GM21576 (cell line): ENCODE measurements around the gene POM121.
A peak's percentile ranks its signal among the peaks of the same experiment; 100 is the strongest.
"Not testable (repeated sequence)": the region's sequence is repeated elsewhere in the genome, so short reads cannot be mapped to it uniquely, and the experiment has no call there.

Experiments used
- ATAC-seq: cut with Tn5 transposase; IDR thresholded peaks from one replicate; pipeline ENCODE4 v1.9.1; 2021; ENCODE audit warnings: mild to moderate bottlenecking, moderate library complexity; ENCODE audit not compliant: unreplicated experiment

Gene POM121

GRCh38 chr7:72949276-72949675 is 24.4 kb downstream of the POM121 start:
- ATAC-seq = not testable (repeated sequence)

GRCh38 chr7:72949686-72950085 is 24.8 kb downstream of the POM121 start:
- ATAC-seq = not testable (repeated sequence)

- not testable (repeated sequence) for ATAC-seq
These were observed 25.5 kb downstream of the POM121 start for GRCh38 chr7:72950432-72950831.

GRCh38 chr7:72953901-72954562 is 29.1 kb downstream of the POM121 start:
- peak; percentile 45 for ATAC-seq

DNA sequence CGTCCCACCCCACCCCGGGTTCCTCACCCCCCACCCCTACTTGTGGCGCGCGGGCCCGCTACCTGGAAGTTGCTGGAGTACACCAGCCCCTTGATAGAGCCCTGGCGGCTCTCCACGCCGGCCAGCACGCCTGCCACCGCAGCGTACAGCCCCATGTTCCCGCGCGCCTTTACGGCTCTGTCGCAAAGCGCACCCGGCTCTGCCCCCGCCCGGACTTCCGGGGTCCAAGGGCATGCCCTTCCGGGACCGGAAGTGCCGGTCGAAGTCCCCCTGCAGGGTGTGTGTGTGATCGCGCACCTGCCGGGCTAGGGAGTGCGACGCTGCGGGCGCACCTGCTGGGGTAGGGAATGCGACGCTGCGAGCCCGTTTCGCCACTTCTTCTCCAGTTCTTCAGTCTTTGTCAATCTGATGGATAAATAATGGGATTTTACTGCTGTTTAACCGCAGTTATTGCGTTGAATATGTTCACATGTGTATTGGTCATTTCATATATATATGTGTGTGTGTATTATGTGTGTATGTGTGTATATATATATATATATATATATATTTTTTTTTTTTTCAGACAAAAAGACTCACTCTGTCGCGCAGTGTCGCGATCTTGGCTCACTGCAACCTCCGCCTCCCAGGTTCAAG is 29.8 kb downstream of the POM121 start:
- ATAC-seq = peak; percentile 86

DNA sequence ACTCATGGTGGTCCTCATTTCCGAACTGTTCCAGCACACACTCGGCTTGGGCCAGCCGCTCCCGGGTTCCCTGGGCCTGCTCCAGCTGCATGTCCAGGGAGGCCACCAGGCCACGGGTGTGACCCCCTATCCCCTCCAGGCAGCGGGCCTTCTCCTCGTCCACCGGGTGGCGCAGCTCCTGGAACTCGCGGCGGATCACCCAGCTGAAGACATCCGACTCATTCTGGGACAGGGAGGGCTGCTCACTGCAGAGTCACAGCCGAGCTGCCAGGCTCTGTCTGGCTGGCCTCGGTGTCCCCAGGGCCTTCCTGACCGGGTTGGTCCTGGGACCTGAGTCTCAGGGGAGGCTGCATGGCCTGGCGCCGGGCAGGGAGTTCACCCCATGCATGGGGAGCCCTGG is 35.1 kb downstream of the POM121 start:
- not testable (repeated sequence) for ATAC-seq

GRCh38 chr7:72960626-72961345 is 35.9 kb downstream of the POM121 start:
- not testable (repeated sequence) for ATAC-seq

- ATAC-seq = not testable (repeated sequence)
These were observed 36.4 kb downstream of the POM121 start for GRCh38 chr7:72961346-72961650.

GRCh38 chr7:72963056-72963455 is 38.2 kb downstream of the POM121 start:
- not testable (repeated sequence) for ATAC-seq

DNA sequence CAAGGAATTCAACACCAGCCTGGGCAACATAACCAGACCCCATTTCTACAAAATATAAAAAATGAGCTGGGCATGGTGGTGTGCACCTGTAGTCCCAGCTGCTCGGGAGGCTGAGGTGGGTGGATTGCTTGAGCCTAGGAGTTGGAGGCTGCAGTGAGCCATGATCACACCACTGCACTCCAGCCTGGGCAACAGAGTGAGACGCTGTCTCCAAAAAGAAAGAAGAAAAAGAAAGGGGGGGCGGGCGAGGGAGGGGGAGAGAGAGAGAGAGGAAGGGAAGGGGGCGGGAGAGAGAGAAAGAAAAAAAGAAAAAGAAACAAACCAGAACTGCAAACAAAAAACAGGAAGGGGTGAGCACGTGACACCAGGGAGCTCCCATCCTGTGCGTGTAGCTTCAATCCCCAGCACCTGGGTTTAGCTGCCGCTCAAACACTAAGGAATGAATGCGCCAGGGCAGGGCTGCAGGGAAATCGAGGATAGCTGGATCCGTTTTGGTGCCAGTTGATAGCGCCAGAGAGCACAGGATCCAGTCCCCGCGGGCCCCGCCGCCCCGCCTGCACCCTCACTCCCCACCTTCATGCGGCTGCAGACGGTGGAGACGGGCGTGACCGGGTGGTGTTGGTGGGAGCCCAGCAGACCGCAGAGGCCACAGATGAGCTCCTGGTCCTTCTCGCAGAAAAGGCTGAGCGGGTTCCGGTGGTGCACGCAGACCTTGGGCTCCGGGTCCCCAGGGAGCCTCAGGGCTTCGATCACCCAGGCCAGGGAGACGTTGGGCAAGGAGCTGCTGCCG is 40.5 kb downstream of the POM121 start:
- ATAC-seq = peak; percentile 49

DNA sequence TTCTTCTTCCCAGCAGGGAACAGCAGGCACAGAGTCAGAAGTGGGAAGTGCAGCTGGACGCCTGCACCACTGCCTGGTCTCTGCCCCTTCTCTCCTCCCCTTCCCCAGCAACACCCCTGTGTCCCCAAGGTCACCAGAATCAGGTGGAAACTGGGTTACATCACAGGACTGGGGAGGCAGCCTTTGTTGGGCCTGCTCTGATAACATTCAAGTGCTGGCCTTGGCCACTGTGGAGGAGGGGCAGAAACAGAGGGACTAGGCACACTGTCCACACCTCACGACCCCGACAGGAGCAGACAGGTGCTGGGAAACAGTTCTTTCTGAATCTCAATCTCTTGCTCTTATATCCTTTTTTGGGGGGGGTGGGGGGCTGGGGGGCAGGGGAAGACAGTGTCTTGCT is 42.0 kb downstream of the POM121 start:
- ATAC-seq = not testable (repeated sequence)

DNA sequence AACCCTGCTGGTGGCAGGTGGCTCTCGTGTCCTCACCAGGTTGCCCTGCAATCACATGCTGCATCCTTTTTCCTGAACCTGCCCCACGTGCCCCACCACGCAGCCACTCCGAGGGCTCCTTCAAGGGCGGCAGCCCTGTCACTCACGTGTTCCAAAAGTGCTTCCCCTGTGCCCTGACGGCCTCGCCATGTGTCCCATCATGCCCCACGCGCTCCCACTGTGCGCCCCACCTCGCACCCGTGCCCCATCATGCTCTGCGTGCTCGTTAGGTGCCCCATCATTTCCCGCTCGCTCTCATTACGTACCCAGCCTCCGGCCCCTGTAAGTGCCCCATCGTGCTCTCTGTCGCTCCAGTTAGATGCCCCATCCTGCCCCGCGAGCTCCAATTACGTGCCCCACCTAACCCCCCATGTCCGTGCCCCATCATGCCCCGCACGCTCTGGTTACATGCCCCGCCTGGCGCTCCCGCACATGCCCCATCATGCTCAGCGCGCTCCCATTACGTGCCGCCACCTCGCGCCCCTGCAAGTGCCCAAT is 44.2 kb downstream of the POM121 start, which contains the start of gene TRIM74:
Gene TRIM74 (minus strand): TSS at position 487 of the 537 bp plus-strand sequence. CDS start 3,309 bp downstream, outside the sequence.
- ATAC-seq = not testable (repeated sequence)

DNA sequence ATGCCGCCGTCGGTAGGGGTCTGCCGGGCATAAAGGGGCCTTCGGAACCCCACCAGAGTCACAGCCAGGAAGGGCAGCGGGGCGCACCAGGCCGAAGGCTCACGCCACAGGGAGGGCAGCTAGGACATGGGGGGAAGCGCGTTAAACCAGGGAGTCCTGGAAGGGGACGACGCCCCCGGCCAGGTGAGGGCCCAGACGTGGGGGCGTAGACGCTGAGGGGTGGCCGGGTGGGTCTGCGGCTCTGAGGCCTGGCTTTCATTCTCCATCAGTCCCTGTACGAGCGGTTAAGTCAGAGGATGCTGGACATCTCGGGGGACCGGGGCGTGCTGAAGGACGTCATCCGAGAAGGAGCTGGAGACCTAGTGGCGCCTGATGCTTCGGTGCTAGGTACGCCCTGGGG is 44.8 kb downstream of the POM121 start:
- ATAC-seq = not testable (repeated sequence)

GRCh38 chr7:72971505-72971904 is 46.6 kb downstream of the POM121 start:
- not testable (repeated sequence) for ATAC-seq

- not testable (repeated sequence) for ATAC-seq
These were observed 49.9 kb downstream of the POM121 start for GRCh38 chr7:72974781-72975180.

DNA sequence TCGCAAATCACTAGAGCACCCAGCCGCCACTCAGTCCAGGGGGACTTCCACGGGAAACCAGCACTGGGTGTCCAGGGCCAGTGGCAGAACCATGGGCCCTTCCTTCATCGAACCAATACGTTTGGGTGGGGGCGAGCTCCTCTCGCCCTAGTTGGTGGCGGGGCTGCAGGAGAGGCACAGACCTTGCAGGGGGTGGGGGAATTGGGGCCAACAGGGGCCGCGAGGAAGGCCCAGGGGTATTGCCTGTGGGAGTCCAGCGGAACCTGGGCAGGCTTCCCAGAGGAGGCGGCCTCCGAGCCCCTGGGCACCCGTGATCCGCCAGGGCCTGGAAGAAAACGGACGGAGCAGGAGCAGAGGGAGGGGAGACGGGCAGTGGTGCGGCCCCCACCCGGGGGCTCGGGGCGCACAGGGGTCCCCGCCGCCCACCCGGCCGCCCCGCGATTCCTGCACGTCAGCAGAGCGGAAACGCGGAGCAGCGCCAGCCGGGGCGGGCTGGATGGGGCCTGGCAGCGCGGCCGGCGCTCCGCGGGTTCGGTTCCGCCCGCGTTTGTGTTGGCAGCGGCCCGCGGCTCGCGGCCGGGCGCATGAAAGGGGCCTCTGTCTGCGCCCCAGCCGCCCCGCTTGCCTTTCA is 50.9 kb downstream of the POM121 start:
- ATAC-seq = not testable (repeated sequence)

DNA sequence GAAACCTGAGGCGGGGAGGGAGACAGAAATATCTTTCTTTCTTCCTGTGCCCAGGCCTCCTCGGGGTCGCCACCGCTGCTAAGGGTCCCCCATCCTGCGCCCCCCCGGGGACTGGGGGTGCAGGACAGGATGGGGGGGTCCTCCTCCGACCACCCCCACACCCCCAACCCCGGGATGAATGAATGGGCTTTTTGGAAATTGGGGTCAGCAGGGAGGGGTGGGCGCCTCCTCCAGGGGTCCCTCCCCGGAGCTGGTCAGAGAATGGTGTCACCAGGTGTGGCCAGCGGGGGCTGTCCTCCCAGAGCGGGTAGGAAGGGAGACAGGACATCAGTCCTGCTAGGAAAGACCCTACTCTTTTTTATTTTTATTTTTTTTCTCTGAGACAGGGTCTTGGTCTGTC is 51.5 kb downstream of the POM121 start:
- not testable (repeated sequence) for ATAC-seq

DNA sequence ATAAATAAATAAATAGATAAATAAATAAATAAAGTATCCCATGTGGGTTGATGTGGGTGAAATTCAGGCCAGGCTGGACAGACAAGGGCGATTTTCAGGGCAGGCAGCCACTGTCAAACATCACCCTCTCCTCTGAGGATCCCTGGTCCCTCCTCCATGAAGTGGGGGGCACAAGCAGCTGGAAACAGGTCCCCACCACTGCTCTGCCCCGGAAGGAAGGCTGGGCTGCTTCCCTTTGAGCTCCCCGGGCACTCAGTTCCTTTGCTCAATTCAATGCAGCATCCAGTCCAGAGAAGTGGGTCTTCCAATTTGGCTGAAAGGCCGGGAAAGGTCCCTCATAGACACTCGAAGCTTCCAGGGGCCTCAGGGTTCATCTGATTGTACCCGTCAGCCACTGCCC is 55.5 kb downstream of the POM121 start:
- not testable (repeated sequence) for ATAC-seq

DNA sequence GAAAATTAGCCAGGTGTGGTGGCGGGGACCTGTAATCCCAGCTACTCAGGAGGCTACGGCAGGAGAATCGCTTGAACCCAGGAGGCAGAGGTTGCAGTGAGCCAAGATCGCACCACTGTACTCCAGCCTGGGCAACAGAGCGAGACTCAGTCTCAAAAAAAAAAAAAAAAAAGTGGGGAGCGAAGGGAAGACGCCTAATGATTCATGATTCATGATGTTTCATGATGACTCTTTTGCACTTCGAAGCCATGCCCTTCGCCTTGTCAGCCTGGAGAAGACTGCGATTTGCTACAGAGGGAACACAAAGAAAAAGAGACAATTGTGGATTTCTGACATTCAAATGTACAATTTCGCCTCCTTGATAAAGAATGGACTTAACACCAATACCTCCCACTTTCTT is 57.2 kb downstream of the POM121 start:
- ATAC-seq = not testable (repeated sequence)
